OCI-LY3 (cell line): ENCODE results near the gene B4GALT6.

Experiments
- H2AFZ ChIP-seq: fragments of 200-600, 300-600 bp; shearing (Covaris generic); 2 replicates; pipeline ENCODE4 v1.6.0; 2014; ENCODE audit warnings: antibody characterized with exemption, low read depth, low read length
- H3K27ac ChIP-seq: fragments of 200-600, 300-600 bp; sonication (generic); 2 replicates; pipeline ENCODE4 v1.5.1; 2014; ENCODE audit warnings: mild to moderate bottlenecking, low read length, moderate library complexity, mixed read lengths
- H3K27me3 ChIP-seq: fragments of 200-600, 300-600 bp; sonication (generic); 2 replicates; pipeline ENCODE4 v1.6.1; 2014; ENCODE audit warnings: low read depth, low read length, mixed read lengths
- H3K36me3 ChIP-seq: fragments of 200-600, 300-600 bp; sonication (generic); replicated peaks from 2 replicates; pipeline ENCODE3; 2014; ENCODE audit warnings: low read depth, low read length, mixed read lengths
- H3K4me1 ChIP-seq: fragments of 300-600, 200-600 bp; sonication (generic); 2 replicates; pipeline ENCODE4 v1.6.1; 2014; ENCODE audit warnings: low read length, mixed read lengths
- H3K4me2 ChIP-seq: fragments of 200-600, 300-600 bp; sonication (generic); 2 replicates; pipeline ENCODE4 v1.6.1; 2014; ENCODE audit warnings: low read length, mixed read lengths
- H3K4me3 ChIP-seq: fragments of 300-600, 200-600 bp; sonication (generic); 2 replicates; pipeline ENCODE4 v1.5.1; 2014; ENCODE audit warnings: antibody characterized with exemption, mild to moderate bottlenecking, low read length, moderate library complexity
- H3K79me2 ChIP-seq: fragments of 300-600, 200-600 bp; shearing (Covaris generic); 2 replicates; pipeline ENCODE4 v1.6.1; 2014; ENCODE audit warnings: mild to moderate bottlenecking, low read length, mixed read lengths
- H3K9ac ChIP-seq: fragments of 300-600, 200-600 bp; shearing (Covaris generic); 2 replicates; pipeline ENCODE4 v1.6.0; 2014; ENCODE audit warnings: mild to moderate bottlenecking, low read length, moderate library complexity
- H3K9me3 ChIP-seq: fragments of 200-600, 300-600 bp; shearing (Covaris generic); 2 replicates; pipeline ENCODE4 v1.6.1; 2014; ENCODE audit warnings: low read length, mixed read lengths; ENCODE audit not compliant: insufficient read depth
- H4K20me1 ChIP-seq: fragments of 200-600, 300-600 bp; sonication (generic); 2 replicates; pipeline ENCODE4 v1.6.1; 2016; ENCODE audit warnings: low read length, mixed read lengths; ENCODE audit not compliant: insufficient read depth
- EZH2phosphoT487 ChIP-seq: fragments of 200-600 bp; shearing (Covaris generic); IDR thresholded peaks from 2 replicates; pipeline ENCODE4 v1.6.1; 2018; ENCODE audit warnings: antibody characterized with exemption, mixed run types, low read depth
- TF ChIP-seq, protein P1 (sequence below): fragments of 200-600, 300-600 bp; sonication (generic); IDR thresholded peaks from 2 replicates; pipeline ENCODE4 v1.5.1; 2014; ENCODE audit warnings: antibody characterized with exemption, low read length, low read depth

B4GALT6 gene

DNA sequence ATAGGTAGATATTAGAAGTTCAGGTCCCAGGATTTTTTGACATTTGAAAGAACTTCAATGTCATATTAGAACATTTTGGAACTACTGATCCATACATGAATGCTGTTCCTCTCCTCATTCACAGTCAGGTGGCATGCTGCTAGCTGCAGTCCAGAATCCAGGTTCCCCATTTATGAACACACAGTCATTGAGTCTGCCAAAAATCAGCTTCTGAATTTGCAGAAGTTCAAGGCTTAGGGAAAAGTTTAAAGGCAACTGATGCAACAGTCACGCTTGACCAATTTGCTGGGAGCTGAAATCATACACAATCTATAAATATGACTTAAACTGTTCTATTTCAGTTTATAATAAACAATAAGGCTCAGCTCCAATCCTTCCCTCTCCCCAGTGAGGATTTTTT is 110.0 kb downstream of the B4GALT6 start:
- Histone ChIP-seq H3K79me2 (no peaks in the 10 kb centered on the region), H3K27me3 (no peaks in the 10 kb centered on the region), H3K4me2 (no peak overlapping the region), H3K4me1 (peaks cover 12% of the 10 kb centered on the region), H3K4me3 (no peak overlapping the region), H3K9me3 (no peaks in the 10 kb centered on the region), H2AFZ (no peak overlapping the region), H3K9ac (no peak overlapping the region), H3K27ac (no peak overlapping the region), H3K36me3 (no peaks in the 10 kb centered on the region), H4K20me1 (no peaks in the 10 kb centered on the region)
- no peak for TF ChIP-seq EZH2phosphoT487
- TF ChIP-seq, protein P1, sequence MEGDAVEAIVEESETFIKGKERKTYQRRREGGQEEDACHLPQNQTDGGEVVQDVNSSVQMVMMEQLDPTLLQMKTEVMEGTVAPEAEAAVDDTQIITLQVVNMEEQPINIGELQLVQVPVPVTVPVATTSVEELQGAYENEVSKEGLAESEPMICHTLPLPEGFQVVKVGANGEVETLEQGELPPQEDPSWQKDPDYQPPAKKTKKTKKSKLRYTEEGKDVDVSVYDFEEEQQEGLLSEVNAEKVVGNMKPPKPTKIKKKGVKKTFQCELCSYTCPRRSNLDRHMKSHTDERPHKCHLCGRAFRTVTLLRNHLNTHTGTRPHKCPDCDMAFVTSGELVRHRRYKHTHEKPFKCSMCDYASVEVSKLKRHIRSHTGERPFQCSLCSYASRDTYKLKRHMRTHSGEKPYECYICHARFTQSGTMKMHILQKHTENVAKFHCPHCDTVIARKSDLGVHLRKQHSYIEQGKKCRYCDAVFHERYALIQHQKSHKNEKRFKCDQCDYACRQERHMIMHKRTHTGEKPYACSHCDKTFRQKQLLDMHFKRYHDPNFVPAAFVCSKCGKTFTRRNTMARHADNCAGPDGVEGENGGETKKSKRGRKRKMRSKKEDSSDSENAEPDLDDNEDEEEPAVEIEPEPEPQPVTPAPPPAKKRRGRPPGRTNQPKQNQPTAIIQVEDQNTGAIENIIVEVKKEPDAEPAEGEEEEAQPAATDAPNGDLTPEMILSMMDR, result no peak
